GM06990 (cell line): ENCODE data around the gene ZNF768.
"Not testable (repeated sequence)": the region's sequence is repeated elsewhere in the genome, so short reads cannot be mapped to it uniquely, and the experiment has no call there.

Experiments used
- DNase-seq: peaks from one replicate; pipeline ENCODE4 v3.0.0-alpha.2; 2011; ENCODE audit not compliant: insufficient read length; ENCODE audit errors: extremely low read depth
- H3K27me3 ChIP-seq: replicated peaks from 2 replicates; pipeline ENCODE4 v1.6.0; 2011; ENCODE audit warnings: low read length; ENCODE audit not compliant: control insufficient read depth, insufficient read depth
- H3K36me3 ChIP-seq: 2 replicates; pipeline ENCODE4 v1.5.1; 2011; ENCODE audit warnings: low read length; ENCODE audit not compliant: control insufficient read depth, insufficient read depth
- H3K4me3 ChIP-seq: replicated peaks from 2 replicates; pipeline ENCODE4 v1.5.1; 2011; ENCODE audit warnings: low read depth, mild to moderate bottlenecking, control low read depth, low read length
- TF ChIP-seq, protein P1 (sequence below): IDR thresholded peaks from 2 replicates; pipeline ENCODE4 v1.5.1; 2011; ENCODE audit warnings: low read length, control low read depth, mild to moderate bottlenecking, inconsistent platforms; ENCODE audit not compliant: insufficient read depth, poor library complexity, severe bottlenecking

ZNF768 gene

DNA sequence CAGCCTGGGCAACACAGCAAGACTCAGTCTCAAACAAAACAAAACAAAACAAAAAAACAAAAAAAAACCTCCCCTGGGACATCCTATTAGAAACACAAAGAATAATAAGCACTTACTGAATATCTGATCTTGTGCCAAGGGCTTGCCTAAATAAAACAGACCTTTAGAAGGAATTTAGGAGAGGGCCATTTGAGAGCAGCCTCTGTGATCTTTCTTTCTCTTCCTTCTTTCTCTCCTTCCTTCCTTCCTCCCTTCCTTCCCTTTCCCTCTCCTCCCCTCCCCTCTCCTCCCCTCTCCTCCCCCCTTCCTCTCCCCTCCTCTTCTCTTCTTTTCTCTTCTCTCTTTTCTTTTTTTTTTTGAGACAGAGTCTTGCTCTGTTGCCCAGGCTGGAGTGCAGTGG lies 41.5 kb downstream of the ZNF768 start:
- TF ChIP-seq, protein P1, sequence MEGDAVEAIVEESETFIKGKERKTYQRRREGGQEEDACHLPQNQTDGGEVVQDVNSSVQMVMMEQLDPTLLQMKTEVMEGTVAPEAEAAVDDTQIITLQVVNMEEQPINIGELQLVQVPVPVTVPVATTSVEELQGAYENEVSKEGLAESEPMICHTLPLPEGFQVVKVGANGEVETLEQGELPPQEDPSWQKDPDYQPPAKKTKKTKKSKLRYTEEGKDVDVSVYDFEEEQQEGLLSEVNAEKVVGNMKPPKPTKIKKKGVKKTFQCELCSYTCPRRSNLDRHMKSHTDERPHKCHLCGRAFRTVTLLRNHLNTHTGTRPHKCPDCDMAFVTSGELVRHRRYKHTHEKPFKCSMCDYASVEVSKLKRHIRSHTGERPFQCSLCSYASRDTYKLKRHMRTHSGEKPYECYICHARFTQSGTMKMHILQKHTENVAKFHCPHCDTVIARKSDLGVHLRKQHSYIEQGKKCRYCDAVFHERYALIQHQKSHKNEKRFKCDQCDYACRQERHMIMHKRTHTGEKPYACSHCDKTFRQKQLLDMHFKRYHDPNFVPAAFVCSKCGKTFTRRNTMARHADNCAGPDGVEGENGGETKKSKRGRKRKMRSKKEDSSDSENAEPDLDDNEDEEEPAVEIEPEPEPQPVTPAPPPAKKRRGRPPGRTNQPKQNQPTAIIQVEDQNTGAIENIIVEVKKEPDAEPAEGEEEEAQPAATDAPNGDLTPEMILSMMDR, result no peak
- DNase-seq, result no peak
- H3K4me3 ChIP-seq, result no peak overlapping the region
- no peaks in the 10 kb centered on the region for H3K27me3 ChIP-seq
- peaks cover 18% of the 10 kb centered on the region for H3K36me3 ChIP-seq

DNA sequence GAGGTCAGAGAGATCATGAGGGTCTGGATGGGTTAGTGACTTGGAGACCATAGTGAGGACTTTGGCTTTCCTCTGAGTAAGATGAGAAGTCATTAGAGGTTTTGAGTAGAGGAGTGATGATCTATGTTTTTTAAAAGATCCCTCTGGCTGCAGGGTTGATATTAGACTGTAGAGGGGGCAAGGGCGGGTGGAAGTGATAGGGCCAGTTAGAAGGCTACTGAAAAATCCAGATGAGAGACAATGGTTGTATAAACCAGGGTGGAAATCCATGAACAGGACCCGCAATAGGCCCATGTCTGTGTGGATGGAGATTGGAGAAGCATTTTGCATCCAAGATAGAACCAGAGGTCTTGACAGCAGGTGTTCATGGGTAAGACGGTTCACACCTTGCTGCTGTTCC lies 44.0 kb downstream of the ZNF768 start:
- no peaks in the 10 kb centered on the region for H3K27me3 ChIP-seq
- H3K36me3 ChIP-seq, result peaks cover 12% of the 10 kb centered on the region
- TF ChIP-seq, protein P1, result no peak
- DNase-seq, result no peak
- H3K4me3 ChIP-seq, result no peak overlapping the region

DNA sequence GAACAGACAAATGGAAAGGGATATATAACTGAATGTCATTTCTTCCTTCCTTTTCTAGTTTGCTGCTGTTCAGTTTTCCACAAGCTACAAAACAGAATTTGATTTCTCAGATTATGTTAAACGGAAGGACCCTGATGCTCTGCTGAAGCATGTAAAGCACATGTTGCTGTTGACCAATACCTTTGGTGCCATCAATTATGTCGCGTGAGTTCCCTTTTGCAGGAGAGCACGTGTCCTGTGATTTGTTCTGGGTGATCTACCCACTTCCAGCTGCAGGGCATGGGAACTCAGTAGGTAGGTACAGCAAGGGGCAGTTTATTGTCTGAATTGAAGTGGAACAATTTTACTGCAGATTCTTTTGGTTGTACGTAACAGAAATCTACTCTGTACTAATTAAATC lies 45.0 kb downstream of the ZNF768 start:
- no peaks in the 10 kb centered on the region for H3K27me3 ChIP-seq
- peaks cover 12% of the 10 kb centered on the region for H3K36me3 ChIP-seq
- no peak for DNase-seq
- TF ChIP-seq, protein P1, result no peak
- H3K4me3 ChIP-seq, result no peak overlapping the region

DNA sequence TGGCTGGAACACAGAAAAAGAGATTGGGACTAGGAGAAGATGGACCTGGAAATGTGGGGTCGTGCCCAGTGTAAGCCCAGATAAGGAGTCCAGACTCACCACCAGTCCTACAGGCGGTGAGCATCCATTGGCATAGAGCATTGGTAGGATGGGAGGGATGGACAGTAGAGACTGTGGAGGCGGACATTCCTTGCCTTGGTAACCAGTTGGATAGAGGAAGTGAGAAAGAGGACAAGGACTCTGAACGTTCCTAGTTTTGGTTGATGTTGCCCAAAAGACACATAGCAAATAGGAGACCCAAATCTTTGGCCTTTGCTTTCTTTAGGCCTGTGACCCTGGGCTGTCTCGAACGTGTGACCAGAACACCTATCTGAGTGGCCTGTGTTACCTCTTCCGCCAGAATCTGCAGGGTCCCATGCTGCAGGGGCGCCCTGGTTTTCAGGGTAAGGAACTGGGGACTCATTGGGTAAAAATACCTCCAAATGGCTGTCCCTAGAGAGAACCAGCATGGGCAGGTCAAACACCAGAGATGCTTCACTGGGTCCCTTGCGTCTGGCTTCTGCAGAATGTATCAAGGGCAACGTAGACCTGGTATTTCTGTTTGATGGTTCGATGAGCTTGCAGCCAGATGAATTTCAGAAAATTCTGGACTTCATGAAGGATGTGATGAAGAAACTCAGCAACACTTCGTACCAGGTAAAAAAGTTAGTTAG lies 47.4 kb downstream of the ZNF768 start:
- Histone ChIP-seq H3K4me3 (no peak overlapping the region), H3K36me3 (peaks cover 18% of the 10 kb centered on the region), H3K27me3 (no peaks in the 10 kb centered on the region)
- TF ChIP-seq, protein P1, result no peak
- DNase-seq, result no peak

DNA sequence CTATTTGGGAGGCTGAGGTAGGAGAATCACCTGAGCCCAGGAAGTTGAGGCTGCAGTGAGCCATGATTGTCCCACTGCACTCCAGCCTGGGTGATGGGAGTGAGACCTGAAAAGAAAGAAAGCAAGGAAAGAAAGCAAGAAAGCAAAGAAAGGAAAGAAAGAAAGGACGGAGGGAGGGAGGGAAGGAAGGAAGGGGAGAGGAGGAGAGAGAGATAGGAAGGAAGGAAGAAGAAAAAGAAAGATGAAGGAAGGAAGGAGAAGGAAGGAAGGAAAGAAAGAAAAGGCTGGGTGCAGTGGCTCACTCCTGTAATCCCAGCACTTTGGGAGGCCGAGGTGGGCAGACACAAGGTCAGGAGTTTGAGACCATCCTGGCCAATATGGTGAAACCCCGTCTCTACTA lies 48.6 kb downstream of the ZNF768 start:
- not testable (repeated sequence) for H3K27me3 ChIP-seq

DNA sequence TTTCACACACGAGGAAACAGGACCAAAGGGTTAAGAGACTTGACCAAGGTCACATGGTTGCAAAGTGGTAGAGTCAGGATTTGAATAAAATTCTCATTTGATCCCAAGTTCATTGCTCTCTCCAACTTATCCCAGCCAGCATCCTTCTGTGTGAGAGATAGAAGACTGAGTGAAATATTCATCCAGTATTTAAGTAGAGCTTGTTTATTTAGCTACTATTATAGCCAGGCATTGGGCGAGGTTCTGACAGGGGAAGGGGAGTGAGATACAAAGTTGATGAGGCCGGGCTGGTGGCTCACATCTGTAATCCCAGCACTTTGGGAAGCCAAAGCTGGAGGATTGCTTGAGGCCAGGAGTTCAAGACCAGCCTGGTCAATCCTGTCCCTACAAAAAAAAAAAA lies 49.4 kb downstream of the ZNF768 start:
- TF ChIP-seq, protein P1, result no peak
- Histone ChIP-seq H3K4me3 (no peak overlapping the region), H3K36me3 (peaks cover 9% of the 10 kb centered on the region), H3K27me3 (no peaks in the 10 kb centered on the region)
- DNase-seq, result no peak

More for the DNA sequence above, 48.6 kb downstream of the ZNF768 start:
- DNase-seq, H3K4me3 ChIP-seq: not testable (repeated sequence)
- H3K36me3 ChIP-seq, result peaks cover 11% of the 10 kb centered on the region
